SIG-M5 treated with dmso at 0.1 percent for 504 hours (cell line): Measurements from ENCODE around the gene RTN1.

ENCODE experiments used
- DNase-seq: peaks from one replicate; lab custom pipeline; 2025; ENCODE audit not compliant: unreplicated experiment; lab: John Stamatoyannopoulos, UW

Gene RTN1, protein sequence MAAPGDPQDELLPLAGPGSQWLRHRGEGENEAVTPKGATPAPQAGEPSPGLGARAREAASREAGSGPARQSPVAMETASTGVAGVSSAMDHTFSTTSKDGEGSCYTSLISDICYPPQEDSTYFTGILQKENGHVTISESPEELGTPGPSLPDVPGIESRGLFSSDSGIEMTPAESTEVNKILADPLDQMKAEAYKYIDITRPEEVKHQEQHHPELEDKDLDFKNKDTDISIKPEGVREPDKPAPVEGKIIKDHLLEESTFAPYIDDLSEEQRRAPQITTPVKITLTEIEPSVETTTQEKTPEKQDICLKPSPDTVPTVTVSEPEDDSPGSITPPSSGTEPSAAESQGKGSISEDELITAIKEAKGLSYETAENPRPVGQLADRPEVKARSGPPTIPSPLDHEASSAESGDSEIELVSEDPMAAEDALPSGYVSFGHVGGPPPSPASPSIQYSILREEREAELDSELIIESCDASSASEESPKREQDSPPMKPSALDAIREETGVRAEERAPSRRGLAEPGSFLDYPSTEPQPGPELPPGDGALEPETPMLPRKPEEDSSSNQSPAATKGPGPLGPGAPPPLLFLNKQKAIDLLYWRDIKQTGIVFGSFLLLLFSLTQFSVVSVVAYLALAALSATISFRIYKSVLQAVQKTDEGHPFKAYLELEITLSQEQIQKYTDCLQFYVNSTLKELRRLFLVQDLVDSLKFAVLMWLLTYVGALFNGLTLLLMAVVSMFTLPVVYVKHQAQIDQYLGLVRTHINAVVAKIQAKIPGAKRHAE

DNA sequence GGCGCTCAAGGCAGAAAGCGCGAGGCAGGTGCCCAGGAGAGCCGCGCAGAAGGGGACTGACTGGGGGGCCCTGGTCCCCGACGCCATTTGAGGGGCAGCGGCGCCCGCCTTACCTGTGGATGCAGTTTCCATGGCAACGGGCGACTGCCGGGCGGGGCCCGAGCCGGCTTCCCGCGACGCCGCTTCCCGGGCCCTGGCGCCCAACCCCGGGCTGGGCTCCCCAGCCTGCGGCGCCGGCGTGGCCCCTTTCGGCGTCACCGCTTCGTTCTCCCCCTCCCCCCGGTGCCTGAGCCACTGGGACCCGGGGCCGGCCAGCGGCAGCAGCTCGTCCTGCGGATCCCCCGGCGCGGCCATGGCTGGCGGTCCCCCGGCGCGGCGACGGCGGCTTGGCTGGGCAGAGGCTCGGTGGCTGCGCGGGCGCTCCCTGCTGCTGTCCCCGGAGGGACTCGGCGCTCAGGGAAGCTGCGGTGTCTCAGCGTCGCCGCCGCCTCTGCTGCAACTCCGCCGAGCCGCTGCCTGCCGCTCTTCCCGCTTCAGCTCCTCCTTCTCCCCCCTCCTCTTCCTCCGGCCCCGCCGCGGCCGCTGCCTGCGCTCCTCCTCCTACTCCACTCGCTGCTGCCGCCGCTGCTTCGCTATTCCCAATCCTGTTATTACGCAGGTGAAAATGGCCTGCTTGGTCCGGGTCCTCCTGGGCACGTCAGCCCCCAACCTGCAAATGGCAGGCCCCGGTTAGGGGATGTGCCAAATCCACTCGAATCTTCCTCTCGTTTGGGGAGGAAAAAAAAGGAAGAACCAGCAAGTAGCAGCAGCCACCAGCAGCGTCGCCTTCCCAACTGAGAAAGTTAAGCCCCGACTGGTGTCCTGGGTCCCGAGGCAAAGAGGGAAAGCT, at the start of gene RTN1:
TSS of gene RTN1 (minus strand) at position 500 of the 889 bp plus-strand sequence. CDS start at position 354, 146 bp downstream.
- DNase-seq = peak; percentile 53

DNA sequence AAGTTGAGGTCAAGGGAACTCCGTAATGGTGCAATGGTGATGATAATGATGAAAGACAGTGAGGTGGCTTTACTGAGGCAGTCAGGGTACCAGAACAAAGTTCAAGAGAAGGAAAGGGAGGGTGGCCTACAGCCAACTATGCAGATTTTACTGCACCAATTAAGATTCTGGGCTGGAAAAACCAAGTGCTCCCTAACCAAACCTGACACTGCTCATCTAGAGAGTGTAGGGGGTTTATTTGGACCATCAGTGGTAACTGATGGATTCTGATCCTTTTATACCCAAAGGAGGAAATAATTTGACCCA, 49.8 kb upstream of the RTN1 start:
- no peak for DNase-seq

DNA sequence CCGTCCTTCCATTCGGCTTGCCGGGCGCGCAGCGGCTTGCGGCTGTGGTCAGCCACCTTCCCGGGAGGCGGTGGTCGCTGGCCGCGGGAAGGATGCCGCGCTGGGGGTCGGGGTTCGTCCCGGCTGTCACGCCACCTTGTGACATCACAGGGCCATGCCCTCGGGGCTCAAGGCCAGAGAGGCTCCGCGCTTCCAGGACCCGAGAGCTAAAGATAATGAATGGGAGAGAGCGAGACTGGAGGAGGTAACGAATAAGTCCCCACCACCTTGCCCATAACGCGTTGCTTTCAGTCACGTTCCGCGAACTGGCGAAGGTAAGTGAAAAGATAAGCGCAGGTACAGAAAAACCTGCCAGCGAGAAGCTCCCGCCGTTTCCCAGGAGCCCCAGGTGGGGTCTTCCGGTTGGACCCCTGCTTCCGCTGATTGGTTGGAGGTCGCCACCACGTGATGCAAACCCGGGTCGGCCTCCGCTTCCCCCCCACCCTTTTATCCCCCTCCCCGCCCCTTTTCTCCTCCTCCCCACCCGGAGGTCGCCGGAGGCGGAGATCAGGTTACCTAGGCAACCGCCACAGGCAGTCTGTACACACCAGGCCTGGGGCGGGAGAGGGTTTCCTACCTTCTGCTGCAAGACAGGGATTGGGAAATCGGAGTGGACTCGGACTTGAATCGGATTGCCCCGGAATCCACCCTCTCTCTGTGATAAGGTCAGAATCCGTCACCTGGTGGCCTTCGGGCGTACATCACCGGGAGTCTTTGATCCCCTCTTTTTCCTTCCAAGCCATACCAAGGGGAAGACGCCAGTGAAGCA, 49.2 kb upstream of the RTN1 start, which contains the start of gene LRRC9:
TSS of gene LRRC9 (plus strand) at position 575 of the 808 bp plus-strand sequence.
- DNase-seq = no peak

DNA sequence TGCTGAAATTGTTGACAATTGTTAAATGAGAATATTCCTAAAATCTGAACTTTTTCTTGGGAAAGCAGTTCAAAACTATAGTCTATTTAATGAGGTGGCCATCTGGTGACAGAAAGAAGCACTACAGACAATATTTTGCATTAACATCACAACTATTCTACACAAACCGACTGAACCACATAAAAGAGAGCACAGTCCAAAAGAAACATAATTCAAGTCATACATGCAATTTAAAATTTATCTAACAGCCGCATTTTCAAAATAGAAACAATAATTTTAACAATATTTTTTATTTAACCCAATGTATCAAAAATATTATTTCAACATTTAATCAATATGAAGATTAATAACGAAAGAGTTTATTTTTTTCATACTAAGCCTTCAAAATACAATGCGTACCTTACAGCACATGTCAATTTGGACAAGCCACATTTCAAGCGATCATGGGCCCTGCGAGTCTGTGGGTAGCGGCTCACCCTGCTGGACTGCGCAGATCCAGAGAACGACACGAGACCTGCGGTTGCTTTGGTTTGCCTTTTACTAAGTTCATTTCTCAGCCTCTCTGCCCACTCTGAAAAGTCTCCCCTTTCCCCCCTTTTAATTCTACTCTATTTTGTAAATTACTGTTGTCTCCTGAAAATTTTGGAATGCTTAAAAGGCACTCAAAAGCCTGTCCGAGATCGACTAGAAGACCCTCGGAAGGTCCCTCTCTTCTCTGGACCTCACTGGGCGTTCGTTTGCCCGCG, 48.4 kb upstream of the RTN1 start:
- DNase-seq = peak; percentile 2

DNA sequence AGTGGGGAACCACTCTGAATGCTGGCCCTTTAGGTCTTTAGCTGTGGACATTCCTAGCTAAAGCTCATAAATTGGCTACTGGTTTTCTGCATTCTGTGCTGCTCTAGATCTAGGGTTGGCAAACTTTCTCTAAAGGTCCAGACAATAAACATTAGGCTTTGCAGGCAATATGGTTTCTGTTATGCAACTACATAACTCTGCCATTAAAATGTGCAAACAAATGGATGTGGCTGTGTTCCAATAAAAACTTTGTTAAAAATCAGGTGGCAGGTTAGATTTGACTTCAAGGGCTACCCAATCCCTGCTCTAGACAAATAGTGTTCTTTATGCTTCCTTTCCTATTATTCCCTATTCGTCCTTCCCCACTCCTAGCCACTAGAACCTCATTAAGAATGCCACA, 42.6 kb upstream of the RTN1 start:
- no peak for DNase-seq

DNA sequence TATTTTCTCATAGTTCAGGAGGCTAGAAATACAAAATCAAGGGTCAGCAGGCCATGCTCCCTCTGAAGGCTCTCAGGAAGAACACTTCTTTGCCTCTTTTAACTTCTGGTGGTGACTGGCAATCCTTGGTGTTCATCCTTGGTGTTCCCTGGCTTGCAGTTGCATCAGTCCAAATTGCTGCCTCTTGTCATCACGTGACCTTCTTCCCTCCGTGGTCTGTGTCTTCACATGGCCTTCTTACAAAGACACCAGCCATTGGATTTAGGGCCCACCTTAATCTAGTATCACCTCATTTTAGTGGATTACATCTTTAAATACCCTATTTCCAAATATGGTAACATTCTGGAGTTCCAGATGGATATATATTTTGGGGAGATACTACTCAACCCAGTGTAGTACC, 41.9 kb upstream of the RTN1 start:
- DNase-seq = no peak

DNA sequence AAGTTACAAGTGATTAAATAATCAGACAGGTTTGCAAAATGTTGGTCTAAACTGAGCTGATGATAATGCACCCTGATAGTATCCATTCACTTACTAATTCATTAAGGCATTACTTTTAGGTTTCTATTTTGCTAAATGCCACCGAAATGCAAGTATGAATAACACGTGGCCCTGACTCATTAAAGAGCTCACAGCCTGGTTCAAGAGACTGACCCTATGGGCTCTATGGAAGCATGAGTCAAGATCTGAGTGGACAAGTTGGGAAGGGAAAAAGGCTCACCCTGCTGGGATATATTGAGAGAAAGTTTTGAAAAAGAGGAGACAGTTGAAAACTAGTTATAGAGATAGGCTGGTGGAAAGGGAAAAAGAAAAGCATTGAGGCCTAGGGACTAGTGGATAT, 34.6 kb upstream of the RTN1 start:
- no peak for DNase-seq

DNA sequence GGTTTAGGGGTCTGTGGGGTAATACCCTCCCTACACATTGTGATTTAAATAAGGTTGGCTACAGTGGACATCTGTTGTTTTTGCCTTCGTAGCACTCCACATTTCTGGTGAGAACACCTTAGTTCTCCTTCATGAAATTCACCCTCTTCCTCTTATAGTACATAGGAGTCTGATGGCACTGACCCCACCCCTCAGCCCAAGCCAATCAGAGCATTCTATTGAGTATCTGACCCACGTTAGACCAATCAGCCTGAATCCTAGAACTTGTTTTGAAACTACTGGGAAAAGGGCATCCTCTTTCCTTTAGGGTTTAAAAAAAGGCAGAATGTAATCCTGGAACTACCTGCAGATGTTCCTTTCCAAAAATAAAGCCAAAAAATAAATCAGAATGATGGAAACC, 33.6 kb upstream of the RTN1 start:
- no peak for DNase-seq

DNA sequence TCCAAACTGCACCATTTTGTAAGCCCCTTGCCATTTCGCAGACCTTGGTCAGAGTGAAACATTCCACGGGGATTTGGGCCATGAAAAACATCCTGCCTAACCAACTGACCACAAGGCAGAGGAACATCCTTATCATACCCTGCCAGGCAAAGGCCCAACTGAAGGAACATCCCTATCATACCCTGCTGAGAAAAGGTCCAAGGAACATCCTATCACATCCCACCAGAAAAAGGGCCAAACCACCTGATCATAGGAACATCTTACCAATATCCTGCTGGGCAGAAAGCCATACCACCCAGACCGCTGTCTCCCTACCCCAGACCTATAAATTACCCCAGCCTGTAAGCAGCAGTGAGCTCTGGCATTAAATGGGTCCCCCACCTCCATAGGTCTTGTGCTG, 30.0 kb upstream of the RTN1 start:
- DNase-seq = no peak

DNA sequence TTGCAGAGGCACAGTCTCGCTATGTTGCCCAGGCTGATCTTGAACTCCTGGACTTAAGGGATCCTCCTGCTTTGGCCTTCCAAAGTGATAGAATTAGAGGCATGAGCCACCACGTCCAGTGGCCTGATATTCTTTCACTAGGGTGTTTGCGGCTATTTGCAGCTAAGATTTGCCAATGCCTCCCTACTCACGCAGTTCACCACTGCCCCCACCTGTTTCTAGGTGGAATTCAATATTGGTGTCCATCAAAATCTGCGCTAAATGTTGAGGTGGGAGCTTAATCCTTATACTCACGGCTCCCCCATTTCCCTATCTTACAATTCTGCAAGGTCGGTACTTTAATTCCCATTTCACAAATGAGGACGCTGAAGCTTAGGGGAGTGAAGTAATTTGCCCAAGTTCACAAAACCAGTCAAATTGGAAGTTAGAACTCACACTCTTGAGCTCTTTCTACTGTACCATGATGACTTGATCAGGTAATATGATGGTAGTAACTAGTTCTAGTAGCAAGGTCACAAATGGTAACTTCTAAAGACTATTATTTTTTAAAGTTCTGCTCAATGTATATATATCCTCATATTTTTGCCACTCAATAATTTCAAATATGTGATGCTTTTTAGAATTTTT, 27.3 kb upstream of the RTN1 start:
- DNase-seq = peak; percentile 6

DNA sequence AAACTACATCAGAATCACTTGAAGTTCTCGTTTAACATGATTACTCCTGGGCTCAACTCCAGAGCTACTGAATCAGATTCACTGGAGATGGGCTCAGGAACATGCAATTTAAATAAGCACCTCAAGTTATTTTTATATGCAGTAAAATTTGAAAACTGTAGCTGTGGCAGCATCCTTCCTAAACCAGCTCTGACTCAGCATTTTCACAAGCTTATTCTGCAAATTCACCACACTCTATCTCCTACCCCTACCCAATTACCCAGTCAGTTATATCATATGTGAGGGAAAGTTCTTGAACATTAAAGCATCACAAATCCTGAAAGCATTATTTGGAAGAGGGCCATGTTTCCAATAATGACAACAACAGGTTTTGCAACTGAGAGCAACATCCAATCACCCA, 25.1 kb upstream of the RTN1 start:
- no peak for DNase-seq

DNA sequence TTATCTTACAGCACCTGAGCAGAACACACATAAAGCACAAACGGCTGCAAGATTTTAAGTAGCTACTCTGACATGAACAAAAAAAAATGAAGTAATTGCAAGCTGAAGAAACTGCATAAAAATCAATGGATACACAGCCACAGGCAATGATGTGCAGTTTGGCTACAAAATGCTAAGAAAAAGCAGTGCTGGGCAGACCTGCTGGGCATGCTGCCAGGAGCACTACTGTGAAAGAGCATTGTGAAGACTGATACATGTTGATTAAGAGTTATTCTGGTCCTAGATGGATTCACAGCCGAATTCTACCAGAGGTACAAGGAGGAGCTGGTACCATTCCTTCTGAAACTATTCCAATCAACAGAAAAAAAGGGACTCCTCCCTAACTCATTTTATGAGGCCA, 20.1 kb upstream of the RTN1 start:
- no peak for DNase-seq

DNA sequence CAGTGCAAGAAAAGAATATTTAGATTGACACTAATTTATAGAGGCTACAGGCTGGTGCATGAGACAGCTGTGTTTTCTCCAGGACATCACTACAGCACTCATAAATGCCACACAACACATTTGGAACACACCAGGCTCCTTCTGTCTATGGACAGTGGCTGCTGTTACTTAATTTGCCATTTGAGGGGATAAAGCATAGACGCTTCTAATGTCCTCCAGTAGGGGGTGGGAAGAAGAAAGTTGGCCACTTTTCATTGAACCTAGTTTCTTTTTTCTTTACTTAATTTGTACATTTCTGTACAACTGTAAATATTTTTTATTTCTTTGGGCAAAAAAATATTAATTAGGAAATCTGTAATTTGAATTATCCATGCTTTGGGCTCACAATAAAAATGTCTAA, 12.4 kb upstream of the RTN1 start:
- peak; percentile 12 for DNase-seq

DNA sequence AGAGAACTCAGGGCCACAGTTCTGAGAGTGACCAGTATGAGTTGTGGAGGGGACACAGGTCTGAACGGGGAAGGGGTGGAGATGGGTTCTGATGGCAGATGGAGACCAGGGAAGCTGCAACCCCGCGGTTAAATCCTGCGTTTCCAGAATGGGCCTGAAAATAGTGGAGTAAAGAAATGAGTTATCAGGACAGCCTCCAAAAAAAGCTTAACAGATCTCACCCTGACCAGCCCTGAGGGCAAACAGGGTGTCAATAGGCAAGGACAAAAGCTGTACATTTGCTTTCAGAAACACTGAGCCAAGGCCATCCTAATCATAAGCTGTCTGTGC, 555 bp upstream of the RTN1 start:
- no peak for DNase-seq

DNA sequence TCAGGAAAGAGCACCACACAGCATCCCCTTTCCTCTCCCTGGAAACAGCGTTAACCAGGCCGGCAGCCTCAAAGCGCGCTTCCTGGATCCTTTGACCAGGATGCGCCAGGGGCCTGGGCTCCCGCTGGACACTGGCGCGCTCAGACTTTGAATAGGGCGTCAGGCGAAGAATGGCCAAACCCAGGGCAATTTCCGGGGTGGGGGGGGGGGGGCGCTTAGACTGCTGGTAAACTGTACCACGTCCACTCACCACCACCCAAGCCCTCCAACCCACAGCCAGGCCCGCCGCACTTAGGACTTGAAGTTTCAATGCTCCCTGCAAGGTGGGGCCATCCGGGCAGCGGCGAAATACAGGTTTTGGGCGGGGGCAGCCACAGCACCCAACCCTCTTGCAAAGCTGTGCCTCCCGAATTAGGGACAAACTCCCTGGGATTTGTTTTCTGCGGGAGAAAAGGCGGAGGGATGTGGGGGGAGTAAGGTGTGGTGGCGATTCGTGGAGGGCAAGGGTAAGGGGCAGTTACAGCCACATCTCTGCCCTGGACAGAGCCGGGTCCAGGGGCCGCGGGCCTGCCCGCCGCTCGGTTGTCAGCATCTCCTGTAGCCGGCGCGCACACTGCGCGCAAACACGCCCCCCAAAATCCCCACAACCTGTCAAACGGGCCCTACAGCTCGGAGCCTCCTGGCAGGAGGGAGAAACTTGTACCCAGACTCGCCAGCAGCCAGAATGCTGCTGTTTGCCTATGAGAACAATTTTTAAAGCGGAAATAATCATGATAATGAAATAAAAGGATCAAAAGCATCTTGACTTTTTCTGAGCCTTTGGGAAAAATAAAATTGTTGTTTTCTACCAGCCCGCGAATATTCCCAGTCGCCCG, 958 bp downstream of the RTN1 start:
- no peak for DNase-seq

DNA sequence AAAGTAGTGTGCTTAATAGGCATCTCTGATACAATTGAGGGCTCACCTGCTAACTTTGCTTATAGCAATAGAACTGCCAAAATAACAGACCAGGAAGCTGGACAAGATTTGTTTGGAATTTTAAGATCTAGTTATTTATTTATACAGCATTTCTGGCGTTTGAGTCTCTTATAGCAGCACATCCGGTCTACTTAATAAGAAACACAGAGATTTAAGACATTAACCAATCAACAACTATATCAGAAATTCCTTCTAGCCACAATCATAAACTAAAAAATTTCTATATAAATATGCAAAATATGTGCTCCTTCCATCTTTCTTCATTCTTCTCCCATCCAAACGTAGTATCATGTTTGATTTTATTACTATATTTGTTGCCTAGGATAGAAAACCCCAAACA, 2.6 kb downstream of the RTN1 start:
- DNase-seq = no peak

DNA sequence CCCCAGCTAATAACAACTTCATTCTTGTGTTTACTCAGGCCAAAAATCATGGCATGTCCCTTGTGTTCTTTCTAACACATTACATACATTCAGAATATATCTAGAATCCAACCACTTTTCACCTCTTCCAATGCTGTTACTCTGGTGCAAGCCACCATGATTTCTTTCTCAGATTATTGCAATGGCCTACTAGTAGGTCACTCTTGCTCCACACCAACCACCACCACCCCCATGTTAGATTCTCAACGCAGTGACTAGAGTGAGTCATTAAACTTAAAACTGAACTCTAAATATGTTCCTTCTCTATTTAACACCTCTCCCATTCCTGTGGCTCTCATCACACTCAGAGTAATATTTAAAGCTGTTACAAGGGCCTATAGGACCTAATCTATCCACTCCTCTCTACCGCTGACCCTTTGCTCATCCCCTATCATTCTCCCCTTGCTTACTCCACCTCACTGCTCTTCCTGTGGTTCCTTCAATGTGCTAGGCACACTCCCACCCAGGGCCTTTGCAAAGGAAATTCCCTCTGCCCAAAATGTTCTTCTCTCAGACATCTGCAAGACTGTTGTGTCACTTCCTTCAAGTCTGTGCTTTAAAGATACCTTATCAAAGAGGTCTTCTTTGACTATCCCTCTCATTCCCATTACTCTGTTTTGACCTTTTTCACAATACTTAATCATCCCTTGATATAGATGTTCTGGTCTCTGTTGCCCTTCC, 6.6 kb downstream of the RTN1 start:
- no peak for DNase-seq

DNA sequence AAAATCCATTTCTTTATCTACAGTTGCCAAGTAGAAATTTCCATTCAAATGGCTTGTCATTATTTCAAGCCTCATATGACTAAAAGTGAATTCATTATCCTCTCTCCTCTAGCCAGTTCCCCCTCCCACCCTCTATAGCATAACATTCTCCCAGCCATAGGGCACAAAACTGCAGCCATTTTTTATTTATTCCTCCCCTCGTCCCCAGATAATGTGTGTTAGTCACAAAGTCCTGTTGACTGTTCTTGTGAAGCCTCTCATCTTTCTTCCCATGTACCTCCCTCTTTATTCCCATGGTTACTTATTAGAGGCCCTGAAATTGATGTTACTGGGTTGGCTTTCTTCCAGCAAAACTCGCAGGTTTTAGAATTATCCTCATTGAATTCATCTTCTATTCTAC, 13.2 kb downstream of the RTN1 start:
- DNase-seq = no peak
